B cell (primary cell): ENCODE data around the gene TSPAN5.

Experiments
- EZH2 ChIP-seq: IDR thresholded peaks from 2 replicates; pipeline ENCODE4 v1.6.1; 2012; ENCODE audit warnings: borderline replicate concordance, low read depth, mild to moderate bottlenecking, moderate library complexity, low read length; ENCODE audit not compliant: insufficient read depth, poor library complexity, severe bottlenecking
- TF ChIP-seq, protein P1 (sequence below): fragments of 200-600 bp; IDR thresholded peaks from one replicate; pipeline ENCODE4 v1.8.0; 2022; ENCODE audit warnings: antibody characterized with exemption, mild to moderate bottlenecking

DNA sequence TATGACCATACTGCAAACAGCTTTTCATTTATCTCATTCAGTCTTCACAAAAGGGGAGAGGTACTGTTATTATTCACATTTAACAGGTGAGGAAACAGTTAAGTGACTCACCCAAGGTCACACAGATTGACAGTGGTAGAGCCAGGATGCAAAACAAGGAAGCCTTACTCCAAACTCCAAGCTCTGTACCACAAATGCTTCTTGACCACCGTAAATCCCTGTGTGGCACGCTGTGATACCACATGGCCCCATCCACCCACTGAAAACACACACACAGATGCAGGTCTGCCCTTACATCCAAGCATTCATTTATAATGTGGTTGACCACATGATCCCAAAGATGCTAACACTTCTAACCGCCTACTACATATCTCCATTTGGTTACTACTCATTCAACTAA, 129.5 kb downstream of the TSPAN5 start:
- TF ChIP-seq, protein P1, sequence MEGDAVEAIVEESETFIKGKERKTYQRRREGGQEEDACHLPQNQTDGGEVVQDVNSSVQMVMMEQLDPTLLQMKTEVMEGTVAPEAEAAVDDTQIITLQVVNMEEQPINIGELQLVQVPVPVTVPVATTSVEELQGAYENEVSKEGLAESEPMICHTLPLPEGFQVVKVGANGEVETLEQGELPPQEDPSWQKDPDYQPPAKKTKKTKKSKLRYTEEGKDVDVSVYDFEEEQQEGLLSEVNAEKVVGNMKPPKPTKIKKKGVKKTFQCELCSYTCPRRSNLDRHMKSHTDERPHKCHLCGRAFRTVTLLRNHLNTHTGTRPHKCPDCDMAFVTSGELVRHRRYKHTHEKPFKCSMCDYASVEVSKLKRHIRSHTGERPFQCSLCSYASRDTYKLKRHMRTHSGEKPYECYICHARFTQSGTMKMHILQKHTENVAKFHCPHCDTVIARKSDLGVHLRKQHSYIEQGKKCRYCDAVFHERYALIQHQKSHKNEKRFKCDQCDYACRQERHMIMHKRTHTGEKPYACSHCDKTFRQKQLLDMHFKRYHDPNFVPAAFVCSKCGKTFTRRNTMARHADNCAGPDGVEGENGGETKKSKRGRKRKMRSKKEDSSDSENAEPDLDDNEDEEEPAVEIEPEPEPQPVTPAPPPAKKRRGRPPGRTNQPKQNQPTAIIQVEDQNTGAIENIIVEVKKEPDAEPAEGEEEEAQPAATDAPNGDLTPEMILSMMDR = no peak
- no peak for TF ChIP-seq EZH2
